HCT116 (cell line): ENCODE results near the gene MEIS1.

ENCODE experiments used
- EZH2 ChIP-seq: fragments of 200-600 bp; sonication (generic); IDR thresholded peaks from 2 replicates; pipeline ENCODE4 v1.6.1; 2017; ENCODE audit warnings: antibody characterized with exemption, mixed run types
- EZH2phosphoT487 ChIP-seq: fragments of 200-600 bp; IDR thresholded peaks from 2 replicates; pipeline ENCODE4 v1.6.1; 2018; ENCODE audit warnings: antibody characterized with exemption, borderline replicate concordance
- FOSL1 ChIP-seq: IDR thresholded peaks from 2 replicates; pipeline ENCODE4 v1.6.1; 2012; ENCODE audit warnings: low read depth
- JUND ChIP-seq: IDR thresholded peaks from 2 replicates; pipeline ENCODE4 v1.6.1; 2012
- POLR2A ChIP-seq: IDR thresholded peaks from 2 replicates; pipeline ENCODE4 v1.7.0; 2011; ENCODE audit warnings: borderline replicate concordance; ENCODE audit not compliant: insufficient read depth, insufficient read length; ENCODE audit errors: extremely low read depth
- REST ChIP-seq: IDR thresholded peaks from 2 replicates; pipeline ENCODE4 v1.6.1; 2012; ENCODE audit warnings: low read depth
- SIN3A ChIP-seq: IDR thresholded peaks from 2 replicates; pipeline ENCODE4 v1.6.1; 2012; ENCODE audit warnings: low read depth
- SP1 ChIP-seq: IDR thresholded peaks from 2 replicates; pipeline ENCODE4 v1.6.1; 2012; ENCODE audit warnings: low read depth
- ZBTB33 ChIP-seq: IDR thresholded peaks from 2 replicates; pipeline ENCODE4 v1.6.1; 2011; ENCODE audit warnings: mild to moderate bottlenecking, low read length, moderate library complexity; ENCODE audit not compliant: insufficient replicate concordance; ENCODE audit errors: extremely low read depth
- TF ChIP-seq, protein P1 (sequence below), 3 experiments: fragments of 200-600 bp in 1 of 3; sonication (generic) in 1 of 3; IDR thresholded peaks in 2 of 3; conservative IDR thresholded peaks in 1 of 3; 2 replicates each; pipeline ENCODE4 v1.5.1; 2012 to 2017; ENCODE audit warnings: low read depth in 2 of 3, low read length in 2 of 3, antibody characterized with exemption in 1 of 3, borderline replicate concordance in 1 of 3, control low read depth in 1 of 3, mild to moderate bottlenecking in 1 of 3, mixed read lengths in 1 of 3, mixed run types in 1 of 3, moderate library complexity in 1 of 3; ENCODE audit not compliant: insufficient read depth in 1 of 3

GRCh38 chr2:66440708-66441497, 6.0 kb downstream of the MEIS1 start:
- TF ChIP-seq EZH2 = no peak
- no peak for TF ChIP-seq SIN3A
- no peak for TF ChIP-seq EZH2phosphoT487
- TF ChIP-seq POLR2A = no peak
- no peak for TF ChIP-seq ZBTB33
- no peak for TF ChIP-seq JUND
- TF ChIP-seq, protein P1, sequence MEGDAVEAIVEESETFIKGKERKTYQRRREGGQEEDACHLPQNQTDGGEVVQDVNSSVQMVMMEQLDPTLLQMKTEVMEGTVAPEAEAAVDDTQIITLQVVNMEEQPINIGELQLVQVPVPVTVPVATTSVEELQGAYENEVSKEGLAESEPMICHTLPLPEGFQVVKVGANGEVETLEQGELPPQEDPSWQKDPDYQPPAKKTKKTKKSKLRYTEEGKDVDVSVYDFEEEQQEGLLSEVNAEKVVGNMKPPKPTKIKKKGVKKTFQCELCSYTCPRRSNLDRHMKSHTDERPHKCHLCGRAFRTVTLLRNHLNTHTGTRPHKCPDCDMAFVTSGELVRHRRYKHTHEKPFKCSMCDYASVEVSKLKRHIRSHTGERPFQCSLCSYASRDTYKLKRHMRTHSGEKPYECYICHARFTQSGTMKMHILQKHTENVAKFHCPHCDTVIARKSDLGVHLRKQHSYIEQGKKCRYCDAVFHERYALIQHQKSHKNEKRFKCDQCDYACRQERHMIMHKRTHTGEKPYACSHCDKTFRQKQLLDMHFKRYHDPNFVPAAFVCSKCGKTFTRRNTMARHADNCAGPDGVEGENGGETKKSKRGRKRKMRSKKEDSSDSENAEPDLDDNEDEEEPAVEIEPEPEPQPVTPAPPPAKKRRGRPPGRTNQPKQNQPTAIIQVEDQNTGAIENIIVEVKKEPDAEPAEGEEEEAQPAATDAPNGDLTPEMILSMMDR (IDR thresholded peaks at IDR 0.05 in 2 of 3, conservative IDR thresholded peaks at IDR 0.05 in 1 of 3; ENCODE audit: borderline replicate concordance in 1 of 3, insufficient read depth in 1 of 3, low read depth in 2 of 3, low read length in 2 of 3) = no peak
- no peak for TF ChIP-seq REST
- TF ChIP-seq SP1 = no peak
- no peak for TF ChIP-seq FOSL1
